GM18517 (cell line): ENCODE measurements around the gene RPP14.
"Not testable (repeated sequence)": the region's sequence is repeated elsewhere in the genome, so short reads cannot be mapped to it uniquely, and the experiment has no call there.

Experiments used
- ATAC-seq: cut with Tn5 transposase; IDR thresholded peaks from one replicate; pipeline ENCODE4 v1.9.1; 2021; ENCODE audit warnings: mild to moderate bottlenecking, moderate library complexity; ENCODE audit not compliant: unreplicated experiment

The RPP14 gene

GRCh38 chr3:58305882-58306711, at the start of gene RPP14, which contains the start of gene HTD2:
Gene RPP14 (plus strand): TSS chr3:58306245. CDS start chr3:58310330, 4,085 bp downstream.
Gene HTD2 (plus strand): TSS chr3:58306520. CDS start chr3:58317614, 11,094 bp downstream.
- peak; percentile 83 for ATAC-seq

DNA sequence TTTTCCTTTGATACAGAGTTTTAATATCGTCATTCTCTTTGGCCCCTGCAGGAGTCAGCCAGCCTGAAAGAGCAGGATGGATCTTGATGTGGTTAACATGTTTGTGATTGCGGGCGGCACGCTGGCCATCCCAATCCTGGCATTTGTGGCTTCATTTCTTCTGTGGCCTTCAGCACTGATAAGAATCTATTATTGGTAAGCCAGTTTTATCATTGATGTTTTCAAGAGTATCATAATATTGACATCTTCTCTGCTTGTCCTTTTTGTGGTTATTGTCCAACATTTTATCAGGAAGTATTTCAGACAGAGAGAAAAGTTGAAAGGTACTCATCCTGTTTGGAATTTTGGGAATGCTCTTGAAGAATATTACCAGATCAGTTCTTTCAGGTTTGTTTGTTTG, 49.5 kb upstream of the RPP14 start:
- no peak for ATAC-seq

- no peak for ATAC-seq
These were observed 47.5 kb upstream of the RPP14 start for GRCh38 chr3:58258392-58259055.

GRCh38 chr3:58260261-58260731, 45.7 kb upstream of the RPP14 start:
- no peak for ATAC-seq

- no peak for ATAC-seq
These were observed 45.3 kb upstream of the RPP14 start for GRCh38 chr3:58260733-58261132.

- ATAC-seq, result peak; percentile 78
These were observed 43.9 kb upstream of the RPP14 start for GRCh38 chr3:58261954-58262666.

DNA sequence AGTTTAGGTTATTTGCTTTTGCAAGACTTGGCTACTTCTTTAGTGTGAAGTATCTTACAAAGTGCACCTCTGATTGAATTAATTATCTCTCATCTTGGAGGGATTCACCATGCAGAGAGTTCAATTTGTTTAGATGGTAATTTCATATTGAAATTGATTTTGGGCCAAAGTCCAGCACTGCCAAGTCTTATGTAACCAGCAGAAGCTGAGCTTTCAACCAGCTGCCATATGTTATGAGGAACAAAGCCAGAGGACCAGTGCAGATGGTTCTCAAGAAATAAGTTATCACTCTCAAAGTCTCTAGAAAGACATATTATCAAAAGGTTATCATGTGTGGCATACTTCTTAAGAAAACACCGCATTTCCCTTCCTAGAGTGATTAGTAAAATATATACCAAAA, 39.5 kb upstream of the RPP14 start:
- no peak for ATAC-seq

- ATAC-seq, result not testable (repeated sequence)
These were observed 38.5 kb upstream of the RPP14 start for GRCh38 chr3:58267543-58267942.

GRCh38 chr3:58269356-58269755, 36.7 kb upstream of the RPP14 start:
- no peak for ATAC-seq

GRCh38 chr3:58270485-58270884, 35.6 kb upstream of the RPP14 start:
- no peak for ATAC-seq

DNA sequence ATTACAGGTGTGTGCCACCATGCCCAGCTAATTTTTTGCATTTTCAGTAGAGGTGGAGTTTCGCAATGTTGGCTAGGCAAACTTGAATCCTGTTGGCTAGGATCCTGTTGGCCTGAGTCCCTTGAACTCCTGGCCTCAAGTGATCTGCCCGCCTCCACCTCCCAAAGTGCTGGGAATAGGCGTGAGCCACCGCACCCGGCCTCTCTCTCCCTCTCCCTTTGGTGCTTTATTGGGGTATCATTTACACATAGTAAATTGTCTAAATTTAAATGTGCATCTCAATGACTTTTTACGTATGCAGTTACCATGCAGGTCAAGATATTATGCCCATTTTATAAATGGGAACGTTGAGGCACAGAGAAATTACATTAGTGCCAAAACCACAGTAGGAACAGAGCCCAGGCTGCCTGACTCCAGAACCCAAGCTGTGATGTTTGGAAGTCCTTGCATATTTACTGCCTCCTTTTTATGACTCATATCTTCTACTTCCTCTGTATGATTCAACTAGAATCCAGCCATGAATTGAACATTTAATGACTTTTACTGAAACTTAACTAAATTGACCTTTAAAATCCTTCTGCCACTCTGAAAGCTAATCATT, 34.0 kb upstream of the RPP14 start:
- ATAC-seq, result no peak

DNA sequence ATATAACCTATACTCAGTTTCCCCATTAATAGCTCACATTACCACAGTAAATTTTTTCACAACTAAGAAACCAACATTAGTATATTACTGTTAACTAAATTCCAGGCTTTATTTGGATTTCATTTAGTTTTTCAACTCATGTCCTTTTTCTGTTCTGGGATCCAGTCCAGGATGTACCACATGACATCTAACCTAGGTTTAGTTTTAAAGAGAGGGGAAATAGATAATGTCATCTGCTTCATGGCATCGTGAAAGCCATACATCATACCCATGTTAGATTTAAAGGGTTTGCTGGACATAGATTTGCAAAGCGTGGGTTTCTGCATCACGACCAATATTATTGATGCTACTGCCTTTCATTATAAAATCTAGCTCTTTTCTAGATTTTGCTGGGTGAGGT, 33.2 kb upstream of the RPP14 start:
- no peak for ATAC-seq

GRCh38 chr3:58273362-58273761, 32.7 kb upstream of the RPP14 start:
- not testable (repeated sequence) for ATAC-seq

DNA sequence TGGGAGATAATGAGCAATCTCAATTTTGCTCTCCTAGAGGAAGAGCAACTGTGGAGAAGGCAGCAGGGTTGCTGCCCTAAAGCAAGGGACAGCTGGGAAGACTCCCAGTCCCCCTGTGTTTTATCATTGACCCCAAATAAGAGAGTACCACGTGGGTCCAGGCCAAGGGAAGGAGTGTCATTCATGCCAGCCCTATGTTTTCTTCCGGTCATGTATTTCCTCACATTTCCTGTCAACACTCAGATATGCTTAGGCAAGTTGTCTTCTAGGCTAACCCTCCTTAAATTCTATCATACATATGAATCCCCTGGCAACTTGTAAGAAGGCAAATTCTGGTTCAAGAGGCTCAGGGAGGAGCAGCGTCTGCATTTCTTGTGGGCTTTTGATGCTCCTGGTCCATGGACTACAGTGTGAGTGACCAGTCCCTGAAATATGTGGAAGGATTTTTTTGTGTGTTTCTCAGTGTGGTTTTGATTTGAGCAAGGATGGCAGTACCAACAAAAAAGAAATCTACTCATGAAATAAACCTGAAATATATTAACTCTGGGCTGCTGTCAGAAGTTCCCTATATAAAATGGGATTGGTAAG, 31.9 kb upstream of the RPP14 start:
- no peak for ATAC-seq

DNA sequence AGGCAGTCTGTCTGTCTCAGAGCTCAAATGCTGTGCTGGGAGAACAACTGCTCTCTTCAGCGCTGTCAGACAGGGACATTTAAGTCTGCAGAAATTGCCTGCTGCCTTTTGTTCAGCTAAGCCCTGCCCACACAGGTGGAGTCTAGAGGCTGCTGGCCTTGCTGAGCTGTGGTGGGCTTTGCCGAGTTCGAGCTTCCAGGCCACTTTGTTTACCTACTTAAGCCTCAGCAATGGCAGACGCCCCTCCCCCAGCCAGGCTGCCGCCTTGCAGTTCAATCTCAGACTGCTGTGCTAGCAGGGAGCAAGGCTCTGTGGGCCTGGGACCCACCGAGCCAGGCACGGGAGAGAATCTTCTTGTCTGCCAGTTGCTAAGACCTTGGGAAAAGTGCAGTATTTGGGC, 25.0 kb upstream of the RPP14 start:
- ATAC-seq, result no peak

DNA sequence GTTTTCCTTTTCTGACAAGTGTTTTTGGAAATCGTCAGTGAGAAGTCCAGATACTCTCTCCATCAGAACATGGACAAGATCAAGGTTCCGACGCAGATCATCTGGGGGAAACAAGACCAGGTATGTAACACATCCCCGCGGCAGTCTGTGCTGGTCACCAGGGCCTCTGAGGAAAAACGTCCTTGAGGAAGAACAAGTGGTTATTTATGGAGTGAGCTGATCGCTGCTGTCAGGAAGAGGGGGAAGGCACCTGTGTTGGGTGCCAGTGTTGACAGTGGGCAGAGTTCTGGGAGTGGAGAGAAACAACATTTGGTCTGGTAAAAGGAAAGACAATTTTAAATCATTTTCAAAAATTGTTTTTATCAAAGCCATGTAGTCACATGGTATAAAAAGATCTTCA, 20.7 kb upstream of the RPP14 start:
- no peak for ATAC-seq

DNA sequence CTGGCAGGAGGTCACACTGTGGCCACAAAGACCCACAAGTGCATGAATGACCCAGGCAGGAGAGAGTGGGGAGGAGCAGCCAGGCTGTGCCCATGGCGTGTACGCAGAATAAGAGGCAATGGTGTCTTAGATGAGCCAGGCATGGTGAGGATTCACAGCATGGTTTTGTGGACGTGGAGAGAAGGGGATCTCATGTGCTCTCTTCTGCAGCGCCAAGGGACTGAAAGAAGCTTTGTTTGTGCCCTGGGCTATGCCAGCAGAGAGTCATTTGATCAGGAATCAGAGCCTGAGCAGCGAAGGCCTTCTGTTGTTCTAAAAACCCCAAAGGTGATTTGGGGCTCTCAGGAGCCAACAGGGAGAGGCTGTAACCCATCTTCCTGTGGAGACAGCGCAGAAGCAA, 18.7 kb upstream of the RPP14 start:
- no peak for ATAC-seq

- no peak for ATAC-seq
These were observed 17.9 kb upstream of the RPP14 start for GRCh38 chr3:58288011-58288728.

GRCh38 chr3:58288964-58289613, 17.0 kb upstream of the RPP14 start:
- ATAC-seq, result not testable (repeated sequence)
